GF-D8 (cell line): ENCODE measurements around the gene SBF1.
"Not testable (repeated sequence)": the region's sequence is repeated elsewhere in the genome, so short reads cannot be mapped to it uniquely, and the experiment has no call there.

Source experiments
- DNase-seq: peaks from one replicate; lab custom pipeline; 2025; lab: John Stamatoyannopoulos, UW

SBF1 gene

GRCh38 chr22:50443801-50444625, 30.8 kb downstream of the SBF1 start:
- DNase-seq: no peak

GRCh38 chr22:50443197-50443596, 31.6 kb downstream of the SBF1 start:
- DNase-seq: no peak

GRCh38 chr22:50441428-50441993, 33.3 kb downstream of the SBF1 start:
- DNase-seq: no peak

GRCh38 chr22:50440544-50441249, 34.1 kb downstream of the SBF1 start:
- no peak for DNase-seq

- no peak for DNase-seq
Observed at GRCh38 chr22:50439871-50440331, 34.9 kb downstream of the SBF1 start.

GRCh38 chr22:50439314-50439870, 35.4 kb downstream of the SBF1 start:
- no peak for DNase-seq

GRCh38 chr22:50438305-50439275, 36.2 kb downstream of the SBF1 start:
- no peak for DNase-seq

GRCh38 chr22:50437511-50438304, 37.1 kb downstream of the SBF1 start:
- DNase-seq: no peak

- no peak for DNase-seq
Observed at GRCh38 chr22:50436841-50437341, 37.9 kb downstream of the SBF1 start.

GRCh38 chr22:50436015-50436830, 38.6 kb downstream of the SBF1 start:
- DNase-seq: no peak

GRCh38 chr22:50435291-50436014, 39.4 kb downstream of the SBF1 start:
- no peak for DNase-seq

GRCh38 chr22:50434849-50435248, 40.0 kb downstream of the SBF1 start:
- DNase-seq: no peak

- DNase-seq: not testable (repeated sequence)
Observed at GRCh38 chr22:50432877-50433510, 41.8 kb downstream of the SBF1 start.

- no peak for DNase-seq
Observed at GRCh38 chr22:50432131-50432876, 42.5 kb downstream of the SBF1 start.

GRCh38 chr22:50425179-50425916, 49.5 kb downstream of the SBF1 start:
- no peak for DNase-seq

- no peak for DNase-seq
Observed at GRCh38 chr22:50423956-50424355, 50.9 kb downstream of the SBF1 start.
